ENCODE results near the gene CNNM4. TPM values are rescaled to one million over a fixed set of nuclear protein-coding genes. Genes with fewer than 3 reads are reported as not detected.
"Not testable (repeated sequence)": the region's sequence is repeated elsewhere in the genome, so short reads cannot be mapped to it uniquely, and the experiment has no call there.

Gene CNNM4
- total RNA-seq, 1 experiment from 2014 or later = 12.5 TPM

GRCh38 chr2:96801786-96802595, 41.3 kb downstream of the CNNM4 start:
- BruUV-seq (replicated peaks) = no TSS peak
- no peaks in the 10 kb centered on the region for H3K4me1 ChIP-seq (ENCODE audit: insufficient read depth, low read length)

DNA sequence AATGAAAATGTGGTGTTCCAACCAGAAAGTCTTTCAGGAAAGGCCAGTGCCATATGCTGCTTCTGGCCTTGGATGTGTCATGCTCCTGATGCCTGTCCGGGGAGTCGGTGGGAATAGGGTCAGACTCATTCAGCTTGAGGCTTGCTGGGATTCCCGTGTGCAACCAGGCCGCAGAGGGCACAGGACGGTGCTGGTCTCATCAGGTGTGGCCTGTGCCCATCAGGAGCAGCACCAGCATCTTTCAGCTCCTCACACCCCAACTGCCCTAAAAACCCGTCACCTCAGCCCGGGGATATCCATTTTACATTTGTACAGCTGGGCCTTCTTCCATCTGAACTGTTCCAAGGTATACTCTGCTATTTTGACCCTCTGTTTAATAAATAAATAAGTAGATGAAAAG, 42.0 kb downstream of the CNNM4 start:
- ChIA-PET CTCF (no interaction called here), POLR2A (ENCODE audit: unreplicated experiment) (no interaction called here)
- Histone ChIP-seq H3K79me2 (ENCODE audit: low read length) (no peaks in the 10 kb centered on the region), H3K4me3 (ENCODE audit: low read length) (no peak overlapping the region), H3K27me3 (ENCODE audit: low read length) (no peaks in the 10 kb centered on the region), H4K20me1 (ENCODE audit: low read length) (no peaks in the 10 kb centered on the region), H3F3A (ENCODE audit: low read length, unreplicated experiment) (no peaks in the 10 kb centered on the region), H3K9ac (ENCODE audit: low read length) (no peak overlapping the region), H3K4me2 (ENCODE audit: low read length) (no peak overlapping the region), H3K4me1 (ENCODE audit: insufficient read depth, low read length) (no peaks in the 10 kb centered on the region), H3K9me3 (ENCODE audit: low read length) (no peaks in the 10 kb centered on the region), H2AFZ (ENCODE audit: low read length) (no peak overlapping the region), H3K9me2 (replicated peaks; ENCODE audit: low read length) (no peaks in the 10 kb centered on the region), H3K27ac (ENCODE audit: low read length) (no peak overlapping the region), H3K36me3 (ENCODE audit: low read depth, low read length) (peaks cover 3% of the 10 kb centered on the region; the same call in 1 of the 2 replicates)
- ATAC-seq (no peak), DNase-seq (no peak)
- no peak for TF ChIP-seq EZH2 (IDR thresholded peaks at IDR 0.05; ENCODE audit: low read length, unreplicated experiment)
- TF ChIP-seq EZH2phosphoT487 (IDR thresholded peaks at IDR 0.05; ENCODE audit: borderline replicate concordance, low read length) = no peak
- TF ChIP-seq, protein P1, sequence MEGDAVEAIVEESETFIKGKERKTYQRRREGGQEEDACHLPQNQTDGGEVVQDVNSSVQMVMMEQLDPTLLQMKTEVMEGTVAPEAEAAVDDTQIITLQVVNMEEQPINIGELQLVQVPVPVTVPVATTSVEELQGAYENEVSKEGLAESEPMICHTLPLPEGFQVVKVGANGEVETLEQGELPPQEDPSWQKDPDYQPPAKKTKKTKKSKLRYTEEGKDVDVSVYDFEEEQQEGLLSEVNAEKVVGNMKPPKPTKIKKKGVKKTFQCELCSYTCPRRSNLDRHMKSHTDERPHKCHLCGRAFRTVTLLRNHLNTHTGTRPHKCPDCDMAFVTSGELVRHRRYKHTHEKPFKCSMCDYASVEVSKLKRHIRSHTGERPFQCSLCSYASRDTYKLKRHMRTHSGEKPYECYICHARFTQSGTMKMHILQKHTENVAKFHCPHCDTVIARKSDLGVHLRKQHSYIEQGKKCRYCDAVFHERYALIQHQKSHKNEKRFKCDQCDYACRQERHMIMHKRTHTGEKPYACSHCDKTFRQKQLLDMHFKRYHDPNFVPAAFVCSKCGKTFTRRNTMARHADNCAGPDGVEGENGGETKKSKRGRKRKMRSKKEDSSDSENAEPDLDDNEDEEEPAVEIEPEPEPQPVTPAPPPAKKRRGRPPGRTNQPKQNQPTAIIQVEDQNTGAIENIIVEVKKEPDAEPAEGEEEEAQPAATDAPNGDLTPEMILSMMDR (conservative IDR thresholded peaks at IDR 0.05; ENCODE audit: low read depth, low read length) = no peak
- no TSS peak for BruUV-seq (replicated peaks)
- intact Hi-C loops (cut with micrococcal nuclease) = loop anchor here (5.0 kb wide), 1 partner anchor 165 kb away; the partner anchor contains the start of gene KANSL3

More at GRCh38 chr2:96801786-96802595, 41.3 kb downstream of the CNNM4 start:
- Histone ChIP-seq H3K9ac (ENCODE audit: low read length) (no peak overlapping the region), H3F3A (ENCODE audit: low read length, unreplicated experiment) (no peaks in the 10 kb centered on the region), H3K79me2 (ENCODE audit: low read length) (no peaks in the 10 kb centered on the region), H3K4me3 (ENCODE audit: low read length) (no peak overlapping the region), H4K20me1 (ENCODE audit: low read length) (no peaks in the 10 kb centered on the region), H3K27me3 (ENCODE audit: low read length) (no peaks in the 10 kb centered on the region), H3K4me2 (ENCODE audit: low read length) (no peak overlapping the region), H2AFZ (ENCODE audit: low read length) (no peak overlapping the region), H3K27ac (ENCODE audit: low read length) (no peak overlapping the region), H3K36me3 (ENCODE audit: low read depth, low read length) (peaks cover 3% of the 10 kb centered on the region; the same call in 1 of the 2 replicates), H3K9me3 (ENCODE audit: low read length) (no peaks in the 10 kb centered on the region), H3K9me2 (replicated peaks; ENCODE audit: low read length) (no peaks in the 10 kb centered on the region)
- ChIA-PET CTCF (no interaction called here), POLR2A (ENCODE audit: unreplicated experiment) (no interaction called here)
- TF ChIP-seq EZH2phosphoT487 (IDR thresholded peaks at IDR 0.05; ENCODE audit: borderline replicate concordance, low read length) (no peak), EZH2 (IDR thresholded peaks at IDR 0.05; ENCODE audit: low read length, unreplicated experiment) (no peak)
- TF ChIP-seq, protein P1 (conservative IDR thresholded peaks at IDR 0.05; ENCODE audit: low read depth, low read length) = no peak
- intact Hi-C loops (cut with micrococcal nuclease) = loop anchor here (2.0 to 5.0 kb wide), 3 partner anchors 41 to 165 kb away; partner anchors contain the start of genes CNNM4, KANSL3 and LMAN2L
- DNase-seq (no peak), ATAC-seq (no peak)

DNA sequence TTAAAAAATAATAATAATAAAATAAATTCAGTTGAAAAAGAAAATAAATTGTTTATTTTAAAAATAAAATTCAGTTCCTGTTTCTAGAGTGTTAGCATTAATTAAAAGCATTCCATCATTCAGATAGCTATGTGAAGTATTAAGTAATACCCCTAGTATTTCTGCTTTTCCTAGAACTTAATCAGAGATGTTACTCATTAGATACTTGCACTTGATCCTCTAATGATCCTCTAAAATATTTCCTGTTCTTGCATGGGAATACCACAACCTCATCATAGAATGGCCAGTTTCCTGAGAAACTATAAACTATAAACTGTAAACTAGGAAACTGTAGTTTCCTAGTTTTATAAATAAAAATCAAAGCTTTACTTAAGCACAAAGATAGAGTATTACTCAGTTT, 44.3 kb downstream of the CNNM4 start:
- no peak overlapping the region for H3K27ac ChIP-seq (ENCODE audit: low read length)
- CTCF ChIA-PET = no interaction called here
- BruUV-seq (replicated peaks) = no TSS peak
- H3K4me2 ChIP-seq (ENCODE audit: low read length) = no peak overlapping the region
- TF ChIP-seq EZH2 (IDR thresholded peaks at IDR 0.05; ENCODE audit: low read length, unreplicated experiment) (no peak), EZH2phosphoT487 (IDR thresholded peaks at IDR 0.05; ENCODE audit: borderline replicate concordance, low read length) (no peak)
- TF ChIP-seq, protein P1 (conservative IDR thresholded peaks at IDR 0.05; ENCODE audit: low read depth, low read length) = no peak
- H3K79me2 ChIP-seq (ENCODE audit: low read length) = no peaks in the 10 kb centered on the region
- no peaks in the 10 kb centered on the region for H3F3A ChIP-seq (ENCODE audit: low read length, unreplicated experiment)
- intact Hi-C loops (cut with micrococcal nuclease) = loop anchor here (5.0 kb wide), 1 partner anchor 168 kb away; the partner anchor contains the start of gene KANSL3
- no peak overlapping the region for H3K4me3 ChIP-seq (ENCODE audit: low read length)
- POLR2A ChIA-PET (ENCODE audit: unreplicated experiment) = no interaction called here
- no peaks in the 10 kb centered on the region for H3K9me3 ChIP-seq (ENCODE audit: low read length)
- peaks cover 3% of the 10 kb centered on the region; the same call in 1 of the 2 replicates for H3K36me3 ChIP-seq (ENCODE audit: low read depth, low read length)
- ATAC-seq = no peak
- no peak for DNase-seq
- no peaks in the 10 kb centered on the region for H4K20me1 ChIP-seq (ENCODE audit: low read length)
- H3K9ac ChIP-seq (ENCODE audit: low read length) = no peak overlapping the region
- H2AFZ ChIP-seq (ENCODE audit: low read length) = no peak overlapping the region
- no peaks in the 10 kb centered on the region for H3K9me2 ChIP-seq (replicated peaks; ENCODE audit: low read length)
- no peaks in the 10 kb centered on the region for H3K27me3 ChIP-seq (ENCODE audit: low read length)
- H3K4me1 ChIP-seq (ENCODE audit: insufficient read depth, low read length) = no peaks in the 10 kb centered on the region

GRCh38 chr2:96805946-96806345, 45.2 kb downstream of the CNNM4 start:
- H3K4me2 ChIP-seq (ENCODE audit: low read length); CTCF ChIA-PET; ATAC-seq: not testable (repeated sequence)

More at GRCh38 chr2:96805946-96806345, 45.2 kb downstream of the CNNM4 start:
- H3K9me2 ChIP-seq (replicated peaks; ENCODE audit: low read length); intact Hi-C loops (cut with micrococcal nuclease); DNase-seq; H3K9ac ChIP-seq (ENCODE audit: low read length); POLR2A ChIA-PET (ENCODE audit: unreplicated experiment); H3F3A ChIP-seq (ENCODE audit: low read length, unreplicated experiment); H3K9me3 ChIP-seq (ENCODE audit: low read length); BruUV-seq (replicated peaks); H3K27me3 ChIP-seq (ENCODE audit: low read length); H3K4me3 ChIP-seq (ENCODE audit: low read length); H4K20me1 ChIP-seq (ENCODE audit: low read length); H3K36me3 ChIP-seq (ENCODE audit: low read depth, low read length); H3K4me1 ChIP-seq (ENCODE audit: insufficient read depth, low read length); H3K27ac ChIP-seq (ENCODE audit: low read length); H2AFZ ChIP-seq (ENCODE audit: low read length); H3K79me2 ChIP-seq (ENCODE audit: low read length): not testable (repeated sequence)
